ENCODE measurements around the gene ADGRD1.

DNA sequence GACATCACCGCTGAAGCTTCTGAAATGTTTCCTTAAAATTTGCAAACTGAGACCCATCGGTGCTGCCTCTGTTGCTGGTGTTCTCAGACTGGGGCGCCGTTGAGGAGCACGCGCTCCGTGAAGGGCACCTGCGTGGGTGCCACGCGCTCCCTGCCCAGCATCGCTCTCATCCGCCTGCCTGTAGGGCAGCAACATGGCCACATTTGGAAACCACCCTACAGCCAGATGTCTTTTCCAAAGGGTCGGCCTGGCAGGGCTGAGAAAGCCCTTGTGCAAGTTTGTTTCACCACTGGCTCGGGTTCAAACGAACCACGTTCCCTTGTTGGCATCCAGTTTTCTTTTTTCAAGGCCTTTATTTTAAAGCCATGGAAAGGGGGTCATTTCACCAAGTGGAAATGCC, 13.9 kb downstream of the ADGRD1 start:
- TF ChIP-seq GATA2 (IDR thresholded peaks at IDR 0.05; ENCODE audit: low read depth, low read length) (no peak), GATA3 (IDR thresholded peaks at IDR 0.05; ENCODE audit: low read depth, low read length) (no peak)

Data from SH-SY5Y (cell line).